H9 (cell line): ENCODE results near the gene ACVR1B. TPM values are rescaled to one million over a fixed set of nuclear protein-coding genes. Genes with fewer than 3 reads are reported as not detected.

ENCODE experiments used
- DNase-seq: peaks from one replicate; pipeline ENCODE4 v3.0.0-alpha.2; 2017
- H2AFZ ChIP-seq: one replicate; pipeline ENCODE4 v1.6.1; 2013; ENCODE audit warnings: mild to moderate bottlenecking, low read length, control low read depth, moderate library complexity
- H2AK5ac ChIP-seq: 2 replicates; pipeline ENCODE4 v1.6.1; 2013; ENCODE audit warnings: low read length, control low read depth, mixed read lengths; ENCODE audit not compliant: insufficient read length
- H2BK120ac ChIP-seq: one replicate; pipeline ENCODE4 v1.6.1; 2013; ENCODE audit warnings: low read depth, mild to moderate bottlenecking, low read length, control low read depth, inconsistent platforms; ENCODE audit not compliant: poor library complexity, severe bottlenecking
- H2BK12ac ChIP-seq: 2 replicates; pipeline ENCODE4 v1.6.1; 2013; ENCODE audit warnings: low read length, control low read depth, mixed read lengths, low read depth; ENCODE audit not compliant: insufficient read length
- H2BK15ac ChIP-seq: 2 replicates; pipeline ENCODE4 v1.6.1; 2013; ENCODE audit warnings: low read depth, low read length, control low read depth
- H2BK20ac ChIP-seq: one replicate; pipeline ENCODE4 v1.6.1; 2013; ENCODE audit warnings: low read depth, mild to moderate bottlenecking, low read length, control low read depth, inconsistent platforms; ENCODE audit not compliant: poor library complexity, severe bottlenecking
- H2BK5ac ChIP-seq: 2 replicates; pipeline ENCODE4 v1.6.1; 2013; ENCODE audit warnings: low read length, control low read depth, mixed read lengths; ENCODE audit not compliant: insufficient read length
- H3K14ac ChIP-seq: 2 replicates; pipeline ENCODE4 v1.6.1; 2013; ENCODE audit warnings: low read length, control low read depth; ENCODE audit not compliant: insufficient read depth
- H3K18ac ChIP-seq: 2 replicates; pipeline ENCODE4 v1.6.1; 2013; ENCODE audit warnings: low read depth, mild to moderate bottlenecking, mixed read lengths, low read length, control low read depth; ENCODE audit not compliant: insufficient read length
- H3K23ac ChIP-seq: 2 replicates; pipeline ENCODE4 v1.6.1; 2013; ENCODE audit warnings: low read length, control low read depth, mixed read lengths, low read depth; ENCODE audit not compliant: insufficient read length
- H3K23me2 ChIP-seq: 2 replicates; pipeline ENCODE4 v1.6.1; 2013; ENCODE audit warnings: low read depth, mild to moderate bottlenecking, mixed read lengths, low read length, control low read depth; ENCODE audit not compliant: insufficient read length, poor library complexity, severe bottlenecking
- H3K27ac ChIP-seq: 2 replicates; pipeline ENCODE4 v1.5.1; 2013; ENCODE audit warnings: low read length, control low read depth, mixed read lengths, low read depth; ENCODE audit not compliant: insufficient read length
- H3K27me3 ChIP-seq: 2 replicates; pipeline ENCODE4 v1.6.1; 2013; ENCODE audit warnings: low read length, control low read depth, inconsistent platforms; ENCODE audit not compliant: insufficient read depth
- H3K4ac ChIP-seq: 2 replicates; pipeline ENCODE4 v1.6.1; 2013; ENCODE audit warnings: low read depth, mild to moderate bottlenecking, control low read depth, inconsistent platforms, low read length, moderate library complexity
- H3K4me1 ChIP-seq: 2 replicates; pipeline ENCODE4 v1.6.1; 2013; ENCODE audit warnings: low read length, control low read depth, inconsistent platforms; ENCODE audit not compliant: insufficient read depth
- H3K4me2 ChIP-seq: 2 replicates; pipeline ENCODE4 v1.6.1; 2013; ENCODE audit warnings: low read length, control low read depth, mixed read lengths; ENCODE audit not compliant: insufficient read length, insufficient read depth
- H3K56ac ChIP-seq: 2 replicates; pipeline ENCODE4 v1.6.1; 2013; ENCODE audit warnings: low read depth, mild to moderate bottlenecking, mixed read lengths, low read length, control low read depth; ENCODE audit not compliant: insufficient read length
- H3K79me1 ChIP-seq: 2 replicates; pipeline ENCODE4 v1.6.1; 2013; ENCODE audit warnings: low read depth, mild to moderate bottlenecking, moderate library complexity, low read length, control low read depth, inconsistent platforms; ENCODE audit not compliant: insufficient read depth, poor library complexity, severe bottlenecking
- H3K79me2 ChIP-seq: 2 replicates; pipeline ENCODE4 v1.6.1; 2013; ENCODE audit warnings: low read length, control low read depth, inconsistent platforms; ENCODE audit not compliant: insufficient read depth
- H3K9ac ChIP-seq: 2 replicates; pipeline ENCODE4 v1.6.1; 2013; ENCODE audit warnings: low read length, control low read depth, mixed read lengths; ENCODE audit not compliant: insufficient read length; ENCODE audit errors: extremely low read depth
- H3K9me3 ChIP-seq: one replicate; pipeline ENCODE4 v1.6.1; 2013; ENCODE audit warnings: low read depth, low read length, inconsistent platforms; ENCODE audit not compliant: control insufficient read depth
- H3T11ph ChIP-seq: one replicate; pipeline ENCODE4 v1.6.1; 2013; ENCODE audit warnings: mild to moderate bottlenecking, low read length, control low read depth, inconsistent platforms
- H4K20me1 ChIP-seq: one replicate; pipeline ENCODE4 v1.6.1; 2013; ENCODE audit not compliant: control insufficient read depth, insufficient read length, insufficient read depth
- H4K5ac ChIP-seq: 2 replicates; pipeline ENCODE4 v1.6.1; 2013; ENCODE audit warnings: low read depth, mild to moderate bottlenecking, mixed read lengths, low read length, control low read depth; ENCODE audit not compliant: insufficient read length
- H4K8ac ChIP-seq: replicated peaks from 2 replicates; pipeline ENCODE4 v1.6.1; 2013; ENCODE audit warnings: low read length, control low read depth, mixed read lengths, low read depth; ENCODE audit not compliant: insufficient read length
- H4K91ac ChIP-seq: 2 replicates; pipeline ENCODE4 v1.6.1; 2013; ENCODE audit warnings: low read depth, mild to moderate bottlenecking, moderate library complexity, mixed read lengths, low read length, control low read depth; ENCODE audit not compliant: insufficient read length
- H3K27ac Mint-ChIP-seq, 3 experiments: 2 replicates in 2 of 3; 3 replicates in 1 of 3; pipeline ENCODE4 v1.8.0; 2020 to 2021; ENCODE audit warnings: mixed read lengths in 3 of 3, mild to moderate bottlenecking in 1 of 3, moderate library complexity in 1 of 3
- H3K27me3 Mint-ChIP-seq: 2 replicates; pipeline ENCODE4 v1.8.0; 2021; ENCODE audit warnings: low read depth, mild to moderate bottlenecking, moderate library complexity, mixed read lengths
- H3K36me3 Mint-ChIP-seq, 3 experiments: 2 replicates in 2 of 3; 3 replicates in 1 of 3; pipeline ENCODE4 v1.8.0; 2020 to 2021; ENCODE audit warnings: low read depth in 3 of 3, mixed read lengths in 3 of 3; ENCODE audit not compliant: insufficient read depth in 1 of 3
- H3K4me1 Mint-ChIP-seq, 2 experiments: 2 replicates each; pipeline ENCODE4 v1.8.0; 2020; ENCODE audit warnings: mixed read lengths in 2 of 2
- H3K4me3 Mint-ChIP-seq, 2 experiments: 2 replicates in 1 of 2; 3 replicates in 1 of 2; pipeline ENCODE4 v1.8.0; 2020 to 2021; ENCODE audit warnings: mild to moderate bottlenecking in 2 of 2, mixed read lengths in 2 of 2, moderate library complexity in 1 of 2
- H3K9me3 Mint-ChIP-seq, 2 experiments: 2 replicates in 1 of 2; 3 replicates in 1 of 2; pipeline ENCODE4 v1.8.0; 2020; ENCODE audit warnings: mild to moderate bottlenecking in 2 of 2, mixed read lengths in 2 of 2, moderate library complexity in 1 of 2
- CTCF ChIP-seq: fragments of 200-600 bp; sonication (generic); conservative IDR thresholded peaks from 3 replicates; pipeline ENCODE4 v1.8.0; 2021; ENCODE audit warnings: antibody characterized with exemption, mild to moderate bottlenecking
- WGBS: extraction: QIAGEN DNeasy Blood & Tissue Kit; methylation state at CpG from one replicate; pipeline ENCODE4 v1.1.7; 2013; ENCODE audit warnings: missing lambda C conversion rate, low lambda C conversion rate, mixed read lengths; ENCODE audit not compliant: insufficient read length; ENCODE audit errors: extremely low coverage; 5-methylcytosine and 5-hydroxymethylcytosine counted together
- total RNA-seq: library from RNA; stranded (reverse); gene quantifications from 2 replicates; pipeline ENCODE4 v1.2.1, GENCODE V29; 2021

ACVR1B gene
- total RNA-seq, 1 experiment from 2014 or later = 16.3 TPM

- H4K91ac ChIP-seq = no peak overlapping the region
- no peaks in the 10 kb centered on the region for H4K20me1 ChIP-seq
- WGBS = no CpG with 5 or more reads among the region's 9 CpGs
- TF ChIP-seq CTCF = no peak
- H3K27me3 ChIP-seq = no peaks in the 10 kb centered on the region
- no peaks in the 10 kb centered on the region for H3K79me1 ChIP-seq
- H2BK12ac ChIP-seq = no peak overlapping the region
- no peak overlapping the region for H2AK5ac ChIP-seq
- no peak overlapping the region for H2BK5ac ChIP-seq
- H2BK20ac ChIP-seq = no peak overlapping the region
- H3K9ac ChIP-seq = no peak overlapping the region
- no peak overlapping the region for H3K14ac ChIP-seq
- no peak overlapping the region for H3K56ac ChIP-seq
- no peak overlapping the region for H3K4me2 ChIP-seq
- H3K23me2 ChIP-seq = no peaks in the 10 kb centered on the region
- H4K8ac ChIP-seq = no peak overlapping the region
- no peaks in the 10 kb centered on the region for H3K9me3 ChIP-seq
- Mint-ChIP-seq H3K36me3 (peaks cover 25 to 59% (median 42%) of the 10 kb centered on the region in 3 experiments; a peak in 6 of 7 replicates), H3K4me1 (peaks cover 2 to 6% of the 10 kb centered on the region in 2 experiments; a peak in 3 of 4 replicates), H3K27ac (no peak overlapping the region), H3K27me3 (no peaks in the 10 kb centered on the region), H3K9me3 (no peaks in the 10 kb centered on the region), H3K4me3 (no peak overlapping the region)
- no peak overlapping the region for H3K27ac ChIP-seq
- no peak overlapping the region for H2BK120ac ChIP-seq
- no peak overlapping the region for H4K5ac ChIP-seq
- no peak overlapping the region for H2BK15ac ChIP-seq
- no peak overlapping the region for H2AFZ ChIP-seq
- DNase-seq = no peak
- H3T11ph ChIP-seq = no peak overlapping the region
- no peaks in the 10 kb centered on the region for H3K4me1 ChIP-seq
- H3K18ac ChIP-seq = no peak overlapping the region
- no peaks in the 10 kb centered on the region for H3K79me2 ChIP-seq
- no peak overlapping the region for H3K23ac ChIP-seq
- H3K4ac ChIP-seq = no peak overlapping the region
Observed at GRCh38 chr12:51985154-51985835, 33.8 kb downstream of the ACVR1B start.
